Caco-2 (cell line): ENCODE results near the gene ZNF506. TPM values are rescaled to one million over a fixed set of nuclear protein-coding genes. Genes with fewer than 3 reads are reported as not detected.
"Not testable (repeated sequence)": the region's sequence is repeated elsewhere in the genome, so short reads cannot be mapped to it uniquely, and the experiment has no call there.

ENCODE experiments used
- BruUV-seq: library from RNA; stranded (reverse); fragments of 400-500 nt; replicated peaks from 2 replicates; lab custom pipeline; 2021; lab: Mats Ljungman, UMichigan
- CTCF ChIA-PET: fragments of 300-600 bp; sonication (Branson Sonifier 250); formaldehyde crosslinking; loops from one replicate; lab custom pipeline; 2022; ENCODE audit warnings: antibody characterized with exemption; lab: Charles Lee
- POLR2A ChIA-PET: fragments of 300-600 bp; sonication (Branson Sonifier 250); formaldehyde crosslinking; loops from one replicate; lab custom pipeline; 2022; ENCODE audit warnings: antibody characterized with exemption; lab: Charles Lee
- DNase-seq, 2 experiments: peaks; one replicate each; pipeline versions ENCODE4 v3.0.0 to v3.0.0-alpha.2; 2020 to 2022
- H3K27me3 ChIP-seq: replicated peaks from 2 replicates; pipeline ENCODE4 v1.6.0; 2011; ENCODE audit warnings: low read length; ENCODE audit not compliant: control insufficient read depth, insufficient read depth
- H3K36me3 ChIP-seq: 2 replicates; pipeline ENCODE4 v1.5.1; 2011; ENCODE audit warnings: low read length; ENCODE audit not compliant: control insufficient read depth, insufficient read depth
- H3K4me1 ChIP-seq: fragments of 250-450 bp; sonication (Bioruptor Pico); 2 replicates; pipeline ENCODE4 v1.5.1; 2020; ENCODE audit warnings: mild to moderate bottlenecking
- H3K4me3 ChIP-seq: 2 replicates; pipeline ENCODE4 v1.5.1; 2011; ENCODE audit warnings: low read depth, mild to moderate bottlenecking, control low read depth, low read length
- H3K9me3 ChIP-seq: fragments of 250-450 bp; sonication (Bioruptor Pico); 2 replicates; pipeline ENCODE4 v1.5.1; 2020; ENCODE audit warnings: mild to moderate bottlenecking, moderate library complexity
- H3K27ac Mint-ChIP-seq: one replicate; pipeline ENCODE4 v1.8.0; 2022; ENCODE audit warnings: mixed read lengths; ENCODE audit not compliant: unreplicated experiment
- H3K27me3 Mint-ChIP-seq: one replicate; pipeline ENCODE4 v1.8.0; 2022; ENCODE audit warnings: mixed read lengths; ENCODE audit not compliant: insufficient read depth, unreplicated experiment
- H3K36me3 Mint-ChIP-seq: one replicate; pipeline ENCODE4 v1.8.0; 2022; ENCODE audit warnings: mild to moderate bottlenecking, mixed read lengths; ENCODE audit not compliant: insufficient read depth, unreplicated experiment
- H3K4me1 Mint-ChIP-seq: one replicate; pipeline ENCODE4 v1.8.0; 2022; ENCODE audit warnings: low read depth, mixed read lengths; ENCODE audit not compliant: unreplicated experiment
- H3K4me3 Mint-ChIP-seq: one replicate; pipeline ENCODE4 v1.8.0; 2022; ENCODE audit warnings: mild to moderate bottlenecking, moderate library complexity, mixed read lengths; ENCODE audit not compliant: unreplicated experiment
- H3K9me3 Mint-ChIP-seq: one replicate; pipeline ENCODE4 v1.8.0; 2022; ENCODE audit warnings: mixed read lengths; ENCODE audit not compliant: unreplicated experiment
- intact Hi-C: fragments of 100-400 bp; cut with micrococcal nuclease; formaldehyde crosslinking; loops from one replicate; pipeline ENCODE4 v1.10.0; 2022; ENCODE audit not compliant: unreplicated experiment
- total RNA-seq: library from RNA; stranded (reverse); gene quantifications from 2 replicates; pipeline ENCODE4 v1.2.3, GENCODE V29; 2022
- TF ChIP-seq, protein P1 (sequence below), 2 experiments: fragments of 200-600 bp in 1 of 2; IDR thresholded peaks; 1 replicate in 1 of 2; 2 replicates in 1 of 2; pipeline versions ENCODE4 v1.5.1 to v1.8.0; 2011 to 2022; ENCODE audit warnings: antibody characterized with exemption in 1 of 2, control low read depth in 1 of 2, inconsistent platforms in 1 of 2, low read depth in 1 of 2, low read length in 1 of 2, mild to moderate bottlenecking in 1 of 2, moderate library complexity in 1 of 2; ENCODE audit not compliant: insufficient read depth in 1 of 2, severe bottlenecking in 1 of 2, unreplicated experiment in 1 of 2

Gene ZNF506
- total RNA-seq, 1 experiment from 2014 or later = 9.4 TPM

- Mint-ChIP-seq H3K4me3 (peak overlapping the region; percentile 98), H3K27ac (peak overlapping the region; percentile 95), H3K27me3 (no peaks in the 10 kb centered on the region), H3K36me3 (peaks cover 9% of the 10 kb centered on the region), H3K9me3 (peaks cover 9% of the 10 kb centered on the region), H3K4me1 (peaks cover 17% of the 10 kb centered on the region)
- TSS peak; percentile 95 for BruUV-seq
- TF ChIP-seq, protein P1, sequence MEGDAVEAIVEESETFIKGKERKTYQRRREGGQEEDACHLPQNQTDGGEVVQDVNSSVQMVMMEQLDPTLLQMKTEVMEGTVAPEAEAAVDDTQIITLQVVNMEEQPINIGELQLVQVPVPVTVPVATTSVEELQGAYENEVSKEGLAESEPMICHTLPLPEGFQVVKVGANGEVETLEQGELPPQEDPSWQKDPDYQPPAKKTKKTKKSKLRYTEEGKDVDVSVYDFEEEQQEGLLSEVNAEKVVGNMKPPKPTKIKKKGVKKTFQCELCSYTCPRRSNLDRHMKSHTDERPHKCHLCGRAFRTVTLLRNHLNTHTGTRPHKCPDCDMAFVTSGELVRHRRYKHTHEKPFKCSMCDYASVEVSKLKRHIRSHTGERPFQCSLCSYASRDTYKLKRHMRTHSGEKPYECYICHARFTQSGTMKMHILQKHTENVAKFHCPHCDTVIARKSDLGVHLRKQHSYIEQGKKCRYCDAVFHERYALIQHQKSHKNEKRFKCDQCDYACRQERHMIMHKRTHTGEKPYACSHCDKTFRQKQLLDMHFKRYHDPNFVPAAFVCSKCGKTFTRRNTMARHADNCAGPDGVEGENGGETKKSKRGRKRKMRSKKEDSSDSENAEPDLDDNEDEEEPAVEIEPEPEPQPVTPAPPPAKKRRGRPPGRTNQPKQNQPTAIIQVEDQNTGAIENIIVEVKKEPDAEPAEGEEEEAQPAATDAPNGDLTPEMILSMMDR (IDR thresholded peaks at IDR 0.05; ENCODE audit: insufficient read depth in 1 of 2, low read depth in 1 of 2, low read length in 1 of 2, severe bottlenecking in 1 of 2, unreplicated experiment in 1 of 2) = no peak
- H3K4me3 ChIP-seq = peak overlapping the region; percentile 72
- ChIA-PET CTCF (interaction anchor here (1.3 kb wide), 1 partner anchor 43 kb away, joined by 8 read pairs; the partner anchor contains the start of gene ZNF14), POLR2A (interaction anchor here (0.5 to 2.3 kb wide), 8 partner anchors 43 to 1366 kb away, joined by 3 to 25 read pairs (median 6); partner anchors contain the start of genes ATP13A1, ZNF101, ZNF14 and ZNF253)
- H3K4me1 ChIP-seq = peaks cover 12% of the 10 kb centered on the region
- no peak for DNase-seq
- intact Hi-C loops = loop anchor here (1.0 to 2.0 kb wide), 5 partner anchors 43 to 125 kb away; partner anchors contain the start of genes ATP13A1, ZNF101, ZNF14 and ZNF93
- H3K9me3 ChIP-seq = no peaks in the 10 kb centered on the region; the same call in 1 of the 2 replicates
- H3K27me3 ChIP-seq = no peaks in the 10 kb centered on the region
- H3K36me3 ChIP-seq = no peaks in the 10 kb centered on the region
Observed at GRCh38 chr19:19775891-19776205, 45.7 kb downstream of the ZNF506 start.

- BruUV-seq = no TSS peak
- Histone ChIP-seq H3K9me3 (no peaks in the 10 kb centered on the region; the same call in 1 of the 2 replicates), H3K4me3 (no peak overlapping the region), H3K36me3 (no peaks in the 10 kb centered on the region), H3K27me3 (no peaks in the 10 kb centered on the region), H3K4me1 (peaks cover 12% of the 10 kb centered on the region)
- intact Hi-C loops = no loop called here
- Mint-ChIP-seq H3K4me3 (no peak overlapping the region), H3K27ac (no peak overlapping the region), H3K27me3 (no peaks in the 10 kb centered on the region), H3K4me1 (peaks cover 17% of the 10 kb centered on the region), H3K9me3 (peaks cover 9% of the 10 kb centered on the region), H3K36me3 (peaks cover 9% of the 10 kb centered on the region)
- POLR2A ChIA-PET = no interaction called here
- no peak for DNase-seq
- TF ChIP-seq, protein P1 (IDR thresholded peaks at IDR 0.05; ENCODE audit: insufficient read depth in 1 of 2, low read depth in 1 of 2, low read length in 1 of 2, severe bottlenecking in 1 of 2, unreplicated experiment in 1 of 2) = no peak
- CTCF ChIA-PET = no interaction called here
Observed at GRCh38 chr19:19774354-19775033, 47.1 kb downstream of the ZNF506 start.

GRCh38 chr19:19771963-19772362, 49.6 kb downstream of the ZNF506 start:
- H3K27me3 ChIP-seq, CTCF ChIA-PET, H3K27ac Mint-ChIP-seq, H3K4me1 Mint-ChIP-seq, H3K4me3 ChIP-seq, H3K36me3 ChIP-seq, intact Hi-C loops, H3K27me3 Mint-ChIP-seq, H3K36me3 Mint-ChIP-seq, DNase-seq, H3K4me1 ChIP-seq, BruUV-seq, H3K9me3 ChIP-seq, H3K4me3 Mint-ChIP-seq, H3K9me3 Mint-ChIP-seq, POLR2A ChIA-PET: not testable (repeated sequence)

GRCh38 chr19:19769971-19770370, 51.6 kb downstream of the ZNF506 start:
- H3K9me3 Mint-ChIP-seq, H3K4me3 Mint-ChIP-seq, H3K36me3 Mint-ChIP-seq, H3K27me3 Mint-ChIP-seq, BruUV-seq, intact Hi-C loops, CTCF ChIA-PET, H3K4me3 ChIP-seq, H3K4me1 ChIP-seq, POLR2A ChIA-PET, H3K4me1 Mint-ChIP-seq, H3K27me3 ChIP-seq, H3K27ac Mint-ChIP-seq, DNase-seq, H3K36me3 ChIP-seq, H3K9me3 ChIP-seq: not testable (repeated sequence)
